Measurements from ENCODE around the gene DHX38.

GRCh38 chr16:72108353-72109102 lies 14.9 kb downstream of the DHX38 start:
- TF ChIP-seq FOXA1 (IDR thresholded peaks at IDR 0.05), result no peak
- TF ChIP-seq CTCF (IDR thresholded peaks at IDR 0.05; ENCODE audit: low read depth, low read length, missing input control), result no peak
- TF ChIP-seq YY1 (IDR thresholded peaks at IDR 0.05), result no peak
- TF ChIP-seq RAD21 (IDR thresholded peaks at IDR 0.05), result no peak
- TF ChIP-seq ZBTB33 (IDR thresholded peaks at IDR 0.05), result no peak
- no peak for TF ChIP-seq REST (IDR thresholded peaks at IDR 0.05)
- TF ChIP-seq GABPA (IDR thresholded peaks at IDR 0.05 in 1 of 2, conservative IDR thresholded peaks at IDR 0.05 in 1 of 2), result no peak
- TF ChIP-seq TAF1 (conservative IDR thresholded peaks at IDR 0.05), result no peak
